Measurements from ENCODE around the gene GAMT. TPM values are rescaled to one million over a fixed set of nuclear protein-coding genes. Genes with fewer than 3 reads are reported as not detected.

Gene GAMT
- total and polyA plus RNA-seq, 2 of the 13 experiments (the other 11 are each of a cell fraction or from before 2014, with no cell fraction given), result 115 to 124 TPM

DNA sequence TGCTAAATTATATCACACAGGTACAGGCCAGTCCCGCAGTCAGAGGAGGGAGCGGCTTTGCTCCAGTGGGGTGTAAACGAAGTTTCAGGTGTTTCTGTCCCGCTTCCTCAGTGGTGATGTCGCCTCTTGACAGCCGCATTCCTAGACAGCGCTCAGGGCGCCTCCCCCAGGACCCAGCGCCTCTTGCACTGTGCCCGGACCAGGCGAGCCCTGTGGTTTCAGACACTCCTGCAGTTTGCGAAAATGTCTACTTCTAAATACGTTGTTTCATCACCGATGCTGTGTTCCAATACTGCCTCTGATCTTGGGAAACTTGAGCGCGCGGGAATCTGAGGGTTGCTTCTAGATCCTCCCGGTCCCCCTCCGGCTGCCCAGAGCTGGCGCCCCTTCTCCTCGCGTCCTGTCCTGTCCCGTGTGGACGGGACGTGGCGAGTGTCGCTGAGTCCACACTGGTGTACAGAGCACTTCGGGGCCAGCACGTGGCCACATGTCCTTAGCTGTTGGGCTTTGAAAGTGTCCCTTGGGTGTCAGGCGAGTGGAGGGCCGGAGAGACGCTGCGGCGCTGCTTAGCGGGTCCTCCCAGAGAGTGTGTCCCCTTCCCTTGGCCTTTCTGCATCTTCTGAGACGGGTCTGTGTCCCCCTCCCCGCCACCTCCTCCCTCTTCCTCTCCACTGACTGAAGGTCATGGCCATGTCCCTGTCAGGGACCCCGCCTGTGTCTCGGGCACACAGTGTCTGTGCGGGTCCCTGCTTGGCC is 22.3 kb upstream of the GAMT start (continued):
- TF ChIP-seq, protein P1, sequence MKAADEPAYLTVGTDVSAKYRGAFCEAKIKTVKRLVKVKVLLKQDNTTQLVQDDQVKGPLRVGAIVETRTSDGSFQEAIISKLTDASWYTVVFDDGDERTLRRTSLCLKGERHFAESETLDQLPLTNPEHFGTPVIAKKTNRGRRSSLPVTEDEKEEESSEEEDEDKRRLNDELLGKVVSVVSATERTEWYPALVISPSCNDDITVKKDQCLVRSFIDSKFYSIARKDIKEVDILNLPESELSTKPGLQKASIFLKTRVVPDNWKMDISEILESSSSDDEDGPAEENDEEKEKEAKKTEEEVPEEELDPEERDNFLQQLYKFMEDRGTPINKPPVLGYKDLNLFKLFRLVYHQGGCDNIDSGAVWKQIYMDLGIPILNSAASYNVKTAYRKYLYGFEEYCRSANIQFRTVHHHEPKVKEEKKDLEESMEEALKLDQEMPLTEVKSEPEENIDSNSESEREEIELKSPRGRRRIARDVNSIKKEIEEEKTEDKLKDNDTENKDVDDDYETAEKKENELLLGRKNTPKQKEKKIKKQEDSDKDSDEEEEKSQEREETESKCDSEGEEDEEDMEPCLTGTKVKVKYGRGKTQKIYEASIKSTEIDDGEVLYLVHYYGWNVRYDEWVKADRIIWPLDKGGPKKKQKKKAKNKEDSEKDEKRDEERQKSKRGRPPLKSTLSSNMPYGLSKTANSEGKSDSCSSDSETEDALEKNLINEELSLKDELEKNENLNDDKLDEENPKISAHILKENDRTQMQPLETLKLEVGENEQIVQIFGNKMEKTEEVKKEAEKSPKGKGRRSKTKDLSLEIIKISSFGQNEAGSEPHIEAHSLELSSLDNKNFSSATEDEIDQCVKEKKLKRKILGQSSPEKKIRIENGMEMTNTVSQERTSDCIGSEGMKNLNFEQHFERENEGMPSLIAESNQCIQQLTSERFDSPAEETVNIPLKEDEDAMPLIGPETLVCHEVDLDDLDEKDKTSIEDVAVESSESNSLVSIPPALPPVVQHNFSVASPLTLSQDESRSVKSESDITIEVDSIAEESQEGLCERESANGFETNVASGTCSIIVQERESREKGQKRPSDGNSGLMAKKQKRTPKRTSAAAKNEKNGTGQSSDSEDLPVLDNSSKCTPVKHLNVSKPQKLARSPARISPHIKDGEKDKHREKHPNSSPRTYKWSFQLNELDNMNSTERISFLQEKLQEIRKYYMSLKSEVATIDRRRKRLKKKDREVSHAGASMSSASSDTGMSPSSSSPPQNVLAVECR (CRISPR knock-in tag; IDR thresholded peaks at IDR 0.05; ENCODE audit: borderline replicate concordance), result no peak
- TF ChIP-seq ZNF792 (CRISPR knock-in tag; IDR thresholded peaks at IDR 0.05) (no peak), ZNF318 (CRISPR knock-in tag; IDR thresholded peaks at IDR 0.05) (no peak), ZNF33B (CRISPR knock-in tag; IDR thresholded peaks at IDR 0.05) (no peak), MLLT10 (CRISPR knock-in tag; IDR thresholded peaks at IDR 0.05) (no peak), ZFY (CRISPR knock-in tag; IDR thresholded peaks at IDR 0.05) (no peak), TBP (CRISPR knock-in tag; IDR thresholded peaks at IDR 0.05) (no peak), ZNF326 (CRISPR knock-in tag; IDR thresholded peaks at IDR 0.05; ENCODE audit: borderline replicate concordance) (no peak), NFIB (CRISPR knock-in tag; IDR thresholded peaks at IDR 0.05; ENCODE audit: borderline replicate concordance) (no peak), ZNF292 (CRISPR knock-in tag; IDR thresholded peaks at IDR 0.05; ENCODE audit: borderline replicate concordance, low read depth) (0 out of 2 replicates have a peak, but pooled peaks have one; percentile 13), NR2C2 (CRISPR knock-in tag; IDR thresholded peaks at IDR 0.05; ENCODE audit: borderline replicate concordance) (0 out of 2 replicates have a peak, but pooled peaks have one; percentile 1), ZNF562 (CRISPR knock-in tag; IDR thresholded peaks at IDR 0.05; ENCODE audit: borderline replicate concordance) (no peak), ZFAT (CRISPR knock-in tag; conservative IDR thresholded peaks at IDR 0.05) (no peak), MBNL3 (CRISPR knock-in tag; conservative IDR thresholded peaks at IDR 0.05) (no peak), CSRNP2 (CRISPR knock-in tag; conservative IDR thresholded peaks at IDR 0.05; ENCODE audit: low read depth) (no peak)

Measured in HepG2 (cell line).